HFFc6 (cell line): ENCODE measurements around the gene CCDC57. TPM values are rescaled to one million over a fixed set of nuclear protein-coding genes. Genes with fewer than 3 reads are reported as not detected.

Source experiments
- DNase-seq: peaks from one replicate; pipeline ENCODE4 v3.0.0-alpha.2; 2018
- H3K27ac Mint-ChIP-seq: 2 replicates; pipeline ENCODE4 v1.8.0; 2020; ENCODE audit warnings: mild to moderate bottlenecking, mixed read lengths
- H3K27me3 Mint-ChIP-seq: 2 replicates; pipeline ENCODE4 v1.8.0; 2021; ENCODE audit warnings: mild to moderate bottlenecking, moderate library complexity, mixed read lengths; ENCODE audit not compliant: insufficient read depth
- H3K36me3 Mint-ChIP-seq: 2 replicates; pipeline ENCODE4 v1.8.0; 2021; ENCODE audit warnings: low read depth, mixed read lengths
- H3K4me1 Mint-ChIP-seq: 2 replicates; pipeline ENCODE4 v1.8.0; 2020; ENCODE audit warnings: low read depth, mixed read lengths
- H3K4me3 Mint-ChIP-seq: 2 replicates; pipeline ENCODE4 v1.8.0; 2020; ENCODE audit warnings: mild to moderate bottlenecking, moderate library complexity, mixed read lengths
- H3K9me3 Mint-ChIP-seq: 2 replicates; pipeline ENCODE4 v1.8.0; 2020; ENCODE audit warnings: mild to moderate bottlenecking, mixed read lengths
- total RNA-seq, 6 experiments: library from RNA; stranded (reverse); fragmentation: NEBNext Ultra II Directional; extraction: Animal tissue kit (Norgen Biotek cat#: 25700); gene quantifications; 2 replicates in 1 of 6; 3 replicates in 5 of 6; pipeline ENCODE4 v1.2.3, GENCODE V29; 2021
- TF ChIP-seq, protein P1 (sequence below): fragments of 200-600 bp; sonication (generic); IDR thresholded peaks from 2 replicates; pipeline ENCODE4 v1.5.0; 2021; ENCODE audit warnings: antibody characterized with exemption, mild to moderate bottlenecking

CCDC57 gene
- total RNA-seq, 6 experiments from 2014 or later = 12.8 to 15.6 (median 13.6) TPM

GRCh38 chr17:82235056-82235774 is 22.6 kb upstream of the CCDC57 start:
- H3K27me3 Mint-ChIP-seq = peaks cover 20% of the 10 kb centered on the region
- peak overlapping the region; percentile 36; the same call in 1 of the 2 replicates for H3K27ac Mint-ChIP-seq
- DNase-seq = no peak
- no peak overlapping the region for H3K4me3 Mint-ChIP-seq
- peaks cover 25% of the 10 kb centered on the region for H3K4me1 Mint-ChIP-seq
- TF ChIP-seq, protein P1, sequence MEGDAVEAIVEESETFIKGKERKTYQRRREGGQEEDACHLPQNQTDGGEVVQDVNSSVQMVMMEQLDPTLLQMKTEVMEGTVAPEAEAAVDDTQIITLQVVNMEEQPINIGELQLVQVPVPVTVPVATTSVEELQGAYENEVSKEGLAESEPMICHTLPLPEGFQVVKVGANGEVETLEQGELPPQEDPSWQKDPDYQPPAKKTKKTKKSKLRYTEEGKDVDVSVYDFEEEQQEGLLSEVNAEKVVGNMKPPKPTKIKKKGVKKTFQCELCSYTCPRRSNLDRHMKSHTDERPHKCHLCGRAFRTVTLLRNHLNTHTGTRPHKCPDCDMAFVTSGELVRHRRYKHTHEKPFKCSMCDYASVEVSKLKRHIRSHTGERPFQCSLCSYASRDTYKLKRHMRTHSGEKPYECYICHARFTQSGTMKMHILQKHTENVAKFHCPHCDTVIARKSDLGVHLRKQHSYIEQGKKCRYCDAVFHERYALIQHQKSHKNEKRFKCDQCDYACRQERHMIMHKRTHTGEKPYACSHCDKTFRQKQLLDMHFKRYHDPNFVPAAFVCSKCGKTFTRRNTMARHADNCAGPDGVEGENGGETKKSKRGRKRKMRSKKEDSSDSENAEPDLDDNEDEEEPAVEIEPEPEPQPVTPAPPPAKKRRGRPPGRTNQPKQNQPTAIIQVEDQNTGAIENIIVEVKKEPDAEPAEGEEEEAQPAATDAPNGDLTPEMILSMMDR = no peak
- peaks cover 4% of the 10 kb centered on the region for H3K36me3 Mint-ChIP-seq
- peaks cover 4% of the 10 kb centered on the region; the same call in 1 of the 2 replicates for H3K9me3 Mint-ChIP-seq

DNA sequence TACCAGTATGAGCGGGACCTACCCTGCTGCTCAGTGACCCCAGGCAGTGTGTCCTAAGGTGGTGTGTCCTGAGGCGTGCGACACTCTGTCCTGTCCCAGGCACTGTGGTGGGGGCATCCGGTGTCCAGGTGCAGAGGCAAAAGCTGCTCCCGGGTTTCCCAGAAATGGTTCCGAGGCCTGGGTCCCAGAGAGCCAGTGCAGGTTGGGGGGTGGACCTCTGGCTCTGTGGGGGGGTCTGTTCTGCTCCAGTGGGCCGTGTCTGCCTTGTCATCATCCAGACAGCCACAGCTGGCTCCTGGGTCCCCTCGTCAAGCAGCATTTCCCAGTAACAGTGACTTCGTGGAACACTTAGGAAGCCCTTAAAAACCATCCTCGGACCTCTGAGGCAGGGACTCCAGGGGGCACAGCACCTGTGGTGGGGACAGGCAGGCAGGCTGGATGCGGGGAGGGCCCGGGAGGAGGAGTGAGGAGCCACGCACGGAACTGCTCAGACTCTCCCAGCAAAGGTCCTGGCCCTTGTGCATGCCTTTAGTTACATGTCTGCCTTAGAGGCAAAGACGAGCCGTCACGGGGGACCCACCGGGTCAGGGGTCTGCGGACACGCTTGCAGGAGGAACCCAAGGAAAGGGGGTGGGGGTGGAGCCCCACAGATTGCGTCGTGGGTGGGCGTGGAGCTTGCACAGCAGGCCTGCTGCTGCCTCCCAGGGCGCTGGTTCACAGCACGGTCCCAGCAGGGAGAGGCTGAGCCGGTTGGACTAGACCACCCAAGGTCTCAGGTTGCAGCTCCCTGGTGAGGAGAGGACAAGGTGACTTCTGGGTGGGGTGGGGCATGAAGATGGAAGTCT is 21.8 kb upstream of the CCDC57 start:
- Mint-ChIP-seq H3K4me3 (no peak overlapping the region; the same call in 1 of the 2 replicates), H3K27ac (peak overlapping the region; percentile 36), H3K4me1 (peaks cover 21% of the 10 kb centered on the region), H3K36me3 (peaks cover 10% of the 10 kb centered on the region), H3K9me3 (peaks cover 4% of the 10 kb centered on the region; the same call in 1 of the 2 replicates), H3K27me3 (peaks cover 17% of the 10 kb centered on the region)
- TF ChIP-seq, protein P1 = no peak
- no peak for DNase-seq

DNA sequence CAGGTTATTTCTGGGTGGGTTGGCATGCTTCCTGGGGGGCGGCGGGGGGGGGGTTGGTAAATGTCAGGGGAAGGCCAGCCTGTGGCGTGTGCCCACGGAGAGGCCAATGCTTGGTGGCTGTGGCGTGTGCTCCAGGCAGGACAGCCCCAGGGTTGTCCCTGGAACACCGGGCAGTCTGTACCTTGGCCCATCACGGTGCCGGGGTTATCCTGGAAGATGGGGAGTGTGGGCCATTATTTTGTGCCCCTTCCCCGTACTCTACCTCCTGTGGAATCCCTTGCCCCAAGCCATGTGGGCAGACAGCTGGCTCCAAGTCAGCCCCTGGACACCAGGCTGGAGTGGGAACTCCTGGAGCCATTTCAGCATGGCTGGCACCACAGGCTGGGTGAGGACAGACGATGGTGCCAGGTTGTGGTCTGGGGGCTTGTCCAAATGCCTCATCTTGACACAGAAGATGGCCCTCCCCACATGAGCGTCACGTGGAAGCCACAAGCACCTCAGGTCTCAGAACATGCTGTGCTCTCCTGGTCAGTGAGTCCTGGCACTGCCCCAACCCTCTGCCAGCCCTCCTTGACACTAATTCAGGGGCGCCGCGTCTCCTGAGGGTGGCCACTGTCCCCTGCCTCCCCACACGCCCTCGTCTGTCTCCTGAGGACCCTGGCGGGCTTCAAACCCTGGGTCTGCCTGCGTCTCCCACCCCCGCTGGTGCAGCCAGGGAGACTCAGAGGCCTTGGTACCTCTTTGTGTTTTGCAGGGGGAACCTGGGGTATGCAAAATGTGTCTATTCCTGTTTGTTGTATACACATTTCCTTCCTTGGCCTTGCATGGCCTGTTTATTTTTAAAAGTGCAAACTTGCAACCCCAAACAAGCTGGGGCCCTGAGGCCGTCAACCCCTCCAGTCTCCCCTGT is 20.5 kb upstream of the CCDC57 start:
- Mint-ChIP-seq H3K27ac (no peak overlapping the region), H3K4me3 (no peak overlapping the region), H3K9me3 (no peaks in the 10 kb centered on the region), H3K4me1 (peaks cover 11% of the 10 kb centered on the region; the same call in 1 of the 2 replicates), H3K36me3 (peaks cover 6% of the 10 kb centered on the region), H3K27me3 (peaks cover 11% of the 10 kb centered on the region)
- TF ChIP-seq, protein P1 = no peak
- DNase-seq = no peak

DNA sequence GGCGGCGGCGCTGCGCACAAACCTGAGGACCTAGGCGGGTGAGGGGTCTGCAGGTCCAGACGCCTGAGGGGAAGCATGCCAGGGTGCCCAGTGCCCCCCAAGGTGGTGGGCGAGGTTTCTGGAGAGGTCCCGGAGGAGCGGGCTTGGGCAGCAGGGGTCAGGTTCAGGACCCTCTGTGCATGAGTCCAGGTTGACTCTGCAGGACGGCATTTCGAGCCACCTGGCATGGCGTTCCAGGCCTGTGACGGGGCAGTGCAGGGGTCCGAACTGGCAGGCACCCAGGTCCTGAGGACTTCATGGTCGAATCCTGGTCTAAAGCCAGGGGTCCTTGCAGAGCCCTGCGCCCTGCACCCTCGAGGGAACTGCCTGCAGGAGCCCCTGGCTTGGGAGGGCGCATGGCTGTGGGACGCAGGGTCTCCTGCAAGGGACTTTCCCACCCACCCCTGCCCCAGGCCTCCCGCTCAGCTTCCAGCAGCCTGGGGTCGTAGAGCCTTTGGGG is 19.7 kb upstream of the CCDC57 start:
- Mint-ChIP-seq H3K4me3 (peak overlapping the region; percentile 57), H3K36me3 (peaks cover 6% of the 10 kb centered on the region), H3K9me3 (no peaks in the 10 kb centered on the region), H3K4me1 (peaks cover 7% of the 10 kb centered on the region; the same call in 1 of the 2 replicates), H3K27me3 (peaks cover 10% of the 10 kb centered on the region), H3K27ac (no peak overlapping the region)
- DNase-seq = no peak
- TF ChIP-seq, protein P1 = no peak
